Suprapubic skin (tissue), 4 donors: ENCODE results near the gene FBRS. TPM values are rescaled to one million over a fixed set of nuclear protein-coding genes. Genes with fewer than 3 reads are reported as not detected.

Experiments used
- DNase-seq, 2 donors: peaks; one replicate each; pipeline ENCODE4 v3.0.0-alpha.2; 2019; ENCODE audit warnings: low spot score in 2 of 2
- H3K27ac ChIP-seq: fragments of 200-600 bp; sonication (generic); one replicate; pipeline ENCODE4 v1.5.1; 2019
- H3K27me3 ChIP-seq: fragments of 200-600 bp; sonication (generic); one replicate; pipeline ENCODE4 v1.5.1; 2019
- H3K36me3 ChIP-seq: fragments of 200-600 bp; sonication (generic); one replicate; pipeline ENCODE4 v1.5.1; 2019
- H3K4me1 ChIP-seq: fragments of 200-600 bp; sonication (generic); one replicate; pipeline ENCODE4 v1.5.1; 2019
- H3K4me3 ChIP-seq: fragments of 200-600 bp; sonication (generic); one replicate; pipeline ENCODE4 v1.5.1; 2019; ENCODE audit warnings: mild to moderate bottlenecking
- H3K9me3 ChIP-seq: fragments of 200-600 bp; sonication (generic); one replicate; pipeline ENCODE4 v1.5.1; 2019
- CTCF ChIP-seq, 2 donors: fragments of 200-600 bp in 1 of 2; fragments of 450-650 bp in 1 of 2; sonication (generic) in 1 of 2; IDR thresholded peaks; one replicate each; pipeline ENCODE4 v1.5.1; 2016 to 2019; ENCODE audit warnings: antibody characterized with exemption in 2 of 2, mild to moderate bottlenecking in 1 of 2, moderate library complexity in 1 of 2
- EP300 ChIP-seq: sonication (generic); formaldehyde crosslinking; IDR thresholded peaks from one replicate; pipeline ENCODE4 v1.6.1; 2017; ENCODE audit warnings: antibody characterized with exemption
- POLR2A ChIP-seq, 2 donors: fragments of 450-650 bp; IDR thresholded peaks; one replicate each; pipeline ENCODE4 v1.6.1; 2017; ENCODE audit warnings: antibody characterized with exemption in 2 of 2, mild to moderate bottlenecking in 2 of 2, moderate library complexity in 2 of 2
- POLR2AphosphoS5 ChIP-seq, 3 donors: sonication (generic); formaldehyde crosslinking; IDR thresholded peaks; one replicate each; pipeline ENCODE4 v1.6.1; 2017; ENCODE audit warnings: antibody characterized with exemption in 3 of 3
- WGBS: methylation state at CpG from one replicate; pipeline ENCODE4 v1.1.5; 2018; 5-methylcytosine and 5-hydroxymethylcytosine counted together
- total RNA-seq, 4 donors: library from RNA; depleted of rRNA; stranded (reverse); fragments of >200 nt; gene quantifications; one replicate each; pipeline ENCODE4 v1.1.0, GENCODE V29; 2016

FBRS gene
- total RNA-seq, 4 donors from 2014 or later = 64.5 to 81.3 (median 73.1) TPM

GRCh38 chr16:30668393-30668792 lies 10.2 kb downstream of the FBRS start:
- WGBS = 78% methylated on average over 9 of the region's 12 CpGs

GRCh38 chr16:30669026-30669902 lies 11.0 kb downstream of the FBRS start:
- peaks cover 66% of the 10 kb centered on the region for H3K36me3 ChIP-seq
- 87% methylated on average over 34 of the region's 41 CpGs for WGBS
- no peaks in the 10 kb centered on the region for H3K27me3 ChIP-seq
- no peaks in the 10 kb centered on the region for H3K9me3 ChIP-seq
- peaks cover 5% of the 10 kb centered on the region for H3K4me1 ChIP-seq
- no peak overlapping the region for H3K27ac ChIP-seq
- no peak overlapping the region for H3K4me3 ChIP-seq
- TF ChIP-seq CTCF (IDR thresholded peaks at IDR 0.05) (no peak), POLR2A (IDR thresholded peaks at IDR 0.05) (no peak), POLR2AphosphoS5 (IDR thresholded peaks at IDR 0.05) (no peak), EP300 (no peak)
- DNase-seq = no peak

More at GRCh38 chr16:30668393-30668792, 10.2 kb downstream of the FBRS start:
- no peaks in the 10 kb centered on the region for H3K27me3 ChIP-seq
- H3K9me3 ChIP-seq = no peaks in the 10 kb centered on the region
- H3K4me1 ChIP-seq = peaks cover 14% of the 10 kb centered on the region
- TF ChIP-seq EP300 (no peak), POLR2AphosphoS5 (IDR thresholded peaks at IDR 0.05) (no peak), POLR2A (IDR thresholded peaks at IDR 0.05) (no peak), CTCF (IDR thresholded peaks at IDR 0.05) (no peak)
- no peak for DNase-seq
- H3K36me3 ChIP-seq = peaks cover 74% of the 10 kb centered on the region
- no peak overlapping the region for H3K4me3 ChIP-seq
- no peak overlapping the region for H3K27ac ChIP-seq

- 83% methylated on average over 14 of the region's 14 CpGs for WGBS
- TF ChIP-seq POLR2AphosphoS5 (IDR thresholded peaks at IDR 0.05) (no peak), CTCF (IDR thresholded peaks at IDR 0.05) (no peak), EP300 (no peak), POLR2A (IDR thresholded peaks at IDR 0.05) (no peak)
Observed at GRCh38 chr16:30669903-30670824, 11.9 kb downstream of the FBRS start.

GRCh38 chr16:30675143-30675542 lies 16.9 kb downstream of the FBRS start:
- Histone ChIP-seq H3K4me3 (no peak overlapping the region), H3K9me3 (no peaks in the 10 kb centered on the region), H3K27ac (no peak overlapping the region), H3K36me3 (peaks cover 7% of the 10 kb centered on the region), H3K4me1 (no peaks in the 10 kb centered on the region), H3K27me3 (no peaks in the 10 kb centered on the region)
- TF ChIP-seq EP300 (no peak), POLR2AphosphoS5 (IDR thresholded peaks at IDR 0.05) (no peak)
- DNase-seq = no peak
- WGBS = 83% methylated on average over 10 of the region's 10 CpGs

More at GRCh38 chr16:30669903-30670824, 11.9 kb downstream of the FBRS start:
- no peaks in the 10 kb centered on the region for H3K4me1 ChIP-seq
- peaks cover 57% of the 10 kb centered on the region for H3K36me3 ChIP-seq
- H3K27me3 ChIP-seq = no peaks in the 10 kb centered on the region
- no peak overlapping the region for H3K4me3 ChIP-seq
- no peak overlapping the region for H3K27ac ChIP-seq
- no peak for DNase-seq
- H3K9me3 ChIP-seq = no peaks in the 10 kb centered on the region

- H3K27me3 ChIP-seq = no peaks in the 10 kb centered on the region
- no peak overlapping the region for H3K4me3 ChIP-seq
- no peak for TF ChIP-seq POLR2A (IDR thresholded peaks at IDR 0.05)
- no peak for TF ChIP-seq POLR2AphosphoS5 (IDR thresholded peaks at IDR 0.05)
- no peak for TF ChIP-seq CTCF (IDR thresholded peaks at IDR 0.05)
- no peak for TF ChIP-seq EP300
- DNase-seq = no peak
- H3K9me3 ChIP-seq = no peaks in the 10 kb centered on the region
- WGBS = 78% methylated on average over 11 of the region's 11 CpGs
- H3K4me1 ChIP-seq = no peaks in the 10 kb centered on the region
- no peaks in the 10 kb centered on the region for H3K36me3 ChIP-seq
- no peak overlapping the region for H3K27ac ChIP-seq
Observed at GRCh38 chr16:30677931-30678585, 19.8 kb downstream of the FBRS start.
